HCT116 (cell line): ENCODE results near the gene SLC16A13.

Experiments
- EZH2phosphoT487 ChIP-seq: fragments of 200-600 bp; IDR thresholded peaks from 2 replicates; pipeline ENCODE4 v1.6.1; 2018; ENCODE audit warnings: antibody characterized with exemption, borderline replicate concordance
- TF ChIP-seq, protein P1 (sequence below), 3 experiments: fragments of 200-600 bp in 1 of 3; sonication (generic) in 1 of 3; IDR thresholded peaks in 2 of 3; conservative IDR thresholded peaks in 1 of 3; 2 replicates each; pipeline ENCODE4 v1.5.1; 2012 to 2017; ENCODE audit warnings: low read depth in 2 of 3, low read length in 2 of 3, antibody characterized with exemption in 1 of 3, borderline replicate concordance in 1 of 3, control low read depth in 1 of 3, mild to moderate bottlenecking in 1 of 3, mixed read lengths in 1 of 3, mixed run types in 1 of 3, moderate library complexity in 1 of 3; ENCODE audit not compliant: insufficient read depth in 1 of 3

GRCh38 chr17:7072406-7072805, 36.6 kb downstream of the SLC16A13 start:
- no peak for TF ChIP-seq EZH2phosphoT487
- TF ChIP-seq, protein P1, sequence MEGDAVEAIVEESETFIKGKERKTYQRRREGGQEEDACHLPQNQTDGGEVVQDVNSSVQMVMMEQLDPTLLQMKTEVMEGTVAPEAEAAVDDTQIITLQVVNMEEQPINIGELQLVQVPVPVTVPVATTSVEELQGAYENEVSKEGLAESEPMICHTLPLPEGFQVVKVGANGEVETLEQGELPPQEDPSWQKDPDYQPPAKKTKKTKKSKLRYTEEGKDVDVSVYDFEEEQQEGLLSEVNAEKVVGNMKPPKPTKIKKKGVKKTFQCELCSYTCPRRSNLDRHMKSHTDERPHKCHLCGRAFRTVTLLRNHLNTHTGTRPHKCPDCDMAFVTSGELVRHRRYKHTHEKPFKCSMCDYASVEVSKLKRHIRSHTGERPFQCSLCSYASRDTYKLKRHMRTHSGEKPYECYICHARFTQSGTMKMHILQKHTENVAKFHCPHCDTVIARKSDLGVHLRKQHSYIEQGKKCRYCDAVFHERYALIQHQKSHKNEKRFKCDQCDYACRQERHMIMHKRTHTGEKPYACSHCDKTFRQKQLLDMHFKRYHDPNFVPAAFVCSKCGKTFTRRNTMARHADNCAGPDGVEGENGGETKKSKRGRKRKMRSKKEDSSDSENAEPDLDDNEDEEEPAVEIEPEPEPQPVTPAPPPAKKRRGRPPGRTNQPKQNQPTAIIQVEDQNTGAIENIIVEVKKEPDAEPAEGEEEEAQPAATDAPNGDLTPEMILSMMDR (IDR thresholded peaks at IDR 0.05 in 2 of 3, conservative IDR thresholded peaks at IDR 0.05 in 1 of 3; ENCODE audit: borderline replicate concordance in 1 of 3, insufficient read depth in 1 of 3, low read depth in 2 of 3, low read length in 2 of 3): no peak
